HCT116 (cell line): ENCODE data around the gene ACTN4. TPM values are rescaled to one million over a fixed set of nuclear protein-coding genes. Genes with fewer than 3 reads are reported as not detected.

ENCODE experiments used
- ATAC-seq: fragments of 200-7000 bp; cut with Tn5 transposase; 2 replicates; pipeline ENCODE4 v1.9.1; 2020; ENCODE audit warnings: mild to moderate bottlenecking, moderate library complexity
- BruUV-seq: library from RNA; stranded (reverse); fragments of 400-500 nt; replicated peaks from 2 replicates; lab custom pipeline; 2021; lab: Mats Ljungman, UMichigan
- CTCF ChIA-PET: fragments of 300-600 bp; sonication (Branson Sonifier 250); formaldehyde crosslinking; loops from one replicate; lab custom pipeline; 2021; ENCODE audit warnings: antibody characterized with exemption; lab: Charles Lee
- POLR2A ChIA-PET: fragments of 300-600, 350-600 bp; sonication (Branson Sonifier 250); formaldehyde crosslinking; loops from one replicate; lab custom pipeline; 2021; ENCODE audit warnings: antibody characterized with exemption; lab: Charles Lee
- RAD21 ChIA-PET, 2 experiments: fragments of 300-600 bp; sonication (Branson Sonifier 250); formaldehyde crosslinking; loops; one replicate each; lab custom pipeline; 2023; ENCODE audit warnings: low total read pairs in 2 of 2; ENCODE audit not compliant: uncharacterized antibody in 2 of 2, unreplicated experiment in 2 of 2, low non-redundant PET in 1 of 2; lab: Charles Lee
- DNase-seq: peaks from one replicate; pipeline ENCODE4 v3.0.0-alpha.2; 2010; ENCODE audit warnings: low read depth, low spot score
- H2AFZ ChIP-seq: fragments of 200-600 bp; shearing (Covaris generic), sonication (generic); 2 replicates; pipeline ENCODE4 v1.6.1; 2017; ENCODE audit warnings: low read depth, mixed run types, mixed read lengths, antibody characterized with exemption, low read length; ENCODE audit not compliant: poor library complexity, severe bottlenecking
- H3K27ac ChIP-seq: 2 replicates; pipeline ENCODE4 v1.5.1; 2012; ENCODE audit warnings: low read depth, low read length
- H3K27me3 ChIP-seq: fragments of 200-600 bp; sonication (generic); 2 replicates; pipeline ENCODE4 v1.6.1; 2016; ENCODE audit warnings: mixed run types, low read length, mixed read lengths; ENCODE audit not compliant: insufficient read depth
- H3K36me3 ChIP-seq, 2 experiments: fragments of 200-500 bp in 1 of 2; fragments of 200-600 bp in 1 of 2; sonication (Bioruptor generic) in 1 of 2; sonication (generic) in 1 of 2; 2 replicates each; pipeline versions ENCODE4 v1.5.1 to v1.6.1; 2014 to 2016; ENCODE audit warnings: low read length in 2 of 2, inconsistent platforms in 1 of 2, mixed read lengths in 1 of 2, mixed run types in 1 of 2; ENCODE audit not compliant: insufficient read depth in 2 of 2, control insufficient read depth in 1 of 2
- H3K4me1 ChIP-seq, 2 experiments: fragments of 200-600 bp in 1 of 2; sonication (generic) in 1 of 2; 2 replicates each; pipeline versions ENCODE4 v1.5.1 to v1.6.1; 2012 to 2017; ENCODE audit warnings: low read length in 2 of 2, inconsistent platforms in 1 of 2, mild to moderate bottlenecking in 1 of 2, mixed read lengths in 1 of 2, mixed run types in 1 of 2, moderate library complexity in 1 of 2; ENCODE audit not compliant: insufficient read depth in 2 of 2, control insufficient read depth in 1 of 2
- H3K4me2 ChIP-seq: fragments of 200-600 bp; sonication (generic); 2 replicates; pipeline ENCODE4 v1.6.1; 2017; ENCODE audit warnings: mixed run types, low read length, mixed read lengths
- H3K4me3 ChIP-seq, 2 experiments: fragments of 200-600 bp in 1 of 2; sonication (generic) in 1 of 2; replicated peaks in 1 of 2; 2 replicates each; pipeline ENCODE4 v1.5.1; 2011 to 2016; ENCODE audit warnings: low read length in 2 of 2, control low read depth in 1 of 2, low read depth in 1 of 2, mild to moderate bottlenecking in 1 of 2, mixed read lengths in 1 of 2, mixed run types in 1 of 2
- H3K79me2 ChIP-seq: fragments of 200-600 bp; sonication (generic); 2 replicates; pipeline ENCODE4 v1.6.1; 2017; ENCODE audit warnings: mild to moderate bottlenecking, mixed run types, low read length, moderate library complexity, mixed read lengths; ENCODE audit not compliant: insufficient read depth
- H3K9ac ChIP-seq: fragments of 200-600 bp; sonication (generic); 2 replicates; pipeline ENCODE4 v1.6.1; 2016; ENCODE audit warnings: low read length, mixed read lengths
- H3K9me2 ChIP-seq: fragments of 200-600 bp; sonication (generic), shearing (Covaris generic); 2 replicates; pipeline ENCODE4 v1.6.1; 2017; ENCODE audit warnings: mixed run types, mild to moderate bottlenecking, moderate library complexity; ENCODE audit not compliant: insufficient read depth
- H3K9me3 ChIP-seq, 2 experiments: fragments of 200-500 bp in 1 of 2; fragments of 200-600 bp in 1 of 2; sonication (Bioruptor generic) in 1 of 2; sonication (generic) in 1 of 2; 2 replicates each; pipeline ENCODE4 v1.6.1; 2014 to 2017; ENCODE audit warnings: low read length in 2 of 2, mixed read lengths in 2 of 2, inconsistent platforms in 1 of 2, low read depth in 1 of 2, mild to moderate bottlenecking in 1 of 2, mixed run types in 1 of 2, moderate library complexity in 1 of 2; ENCODE audit not compliant: control insufficient read depth in 1 of 2, insufficient read depth in 1 of 2
- H4K20me1 ChIP-seq: fragments of 200-600 bp; sonication (generic), shearing (Covaris generic); 2 replicates; pipeline ENCODE4 v1.6.1; 2017; ENCODE audit warnings: mixed run types, mild to moderate bottlenecking, moderate library complexity; ENCODE audit not compliant: insufficient read depth
- CEBPB ChIP-seq: IDR thresholded peaks from 2 replicates; pipeline ENCODE4 v1.6.1; 2012; ENCODE audit warnings: low read depth
- EZH2 ChIP-seq: fragments of 200-600 bp; sonication (generic); IDR thresholded peaks from 2 replicates; pipeline ENCODE4 v1.6.1; 2017; ENCODE audit warnings: antibody characterized with exemption, mixed run types
- EZH2phosphoT487 ChIP-seq: fragments of 200-600 bp; IDR thresholded peaks from 2 replicates; pipeline ENCODE4 v1.6.1; 2018; ENCODE audit warnings: antibody characterized with exemption, borderline replicate concordance
- FOSL1 ChIP-seq: IDR thresholded peaks from 2 replicates; pipeline ENCODE4 v1.6.1; 2012; ENCODE audit warnings: low read depth
- RAD21 ChIP-seq: IDR thresholded peaks from 2 replicates; pipeline ENCODE4 v1.6.1; 2012; ENCODE audit warnings: low read depth, mild to moderate bottlenecking
- SP1 ChIP-seq: IDR thresholded peaks from 2 replicates; pipeline ENCODE4 v1.6.1; 2012; ENCODE audit warnings: low read depth
- SRF ChIP-seq: IDR thresholded peaks from 2 replicates; pipeline ENCODE4 v1.6.1; 2012; ENCODE audit warnings: low read depth
- YY1 ChIP-seq: IDR thresholded peaks from 2 replicates; pipeline ENCODE4 v1.6.1; 2011; ENCODE audit warnings: low read length, low read depth, moderate library complexity, mild to moderate bottlenecking; ENCODE audit not compliant: insufficient replicate concordance; ENCODE audit errors: extremely low read depth
- intact Hi-C: fragments of 100-400 bp; cut with micrococcal nuclease; formaldehyde crosslinking; loops from 2 replicates; pipeline ENCODE4 v1.10.0; 2022
- total RNA-seq: library from RNA; stranded (reverse); gene quantifications from one replicate; pipeline ENCODE4 v1.2.1, GENCODE V29; 2021; ENCODE audit not compliant: unreplicated experiment
- TF ChIP-seq, protein P1 (sequence below): IDR thresholded peaks from 2 replicates; pipeline ENCODE4 v1.6.1; 2011; ENCODE audit warnings: mild to moderate bottlenecking, low read length, moderate library complexity; ENCODE audit not compliant: insufficient replicate concordance; ENCODE audit errors: extremely low read depth
- TF ChIP-seq, protein P2 (sequence below): IDR thresholded peaks from 2 replicates; pipeline ENCODE4 v1.6.1; 2012
- TF ChIP-seq, protein P3 (sequence below), 3 experiments: fragments of 200-600 bp in 1 of 3; sonication (generic) in 1 of 3; IDR thresholded peaks in 2 of 3; conservative IDR thresholded peaks in 1 of 3; 2 replicates each; pipeline ENCODE4 v1.5.1; 2012 to 2017; ENCODE audit warnings: low read depth in 2 of 3, low read length in 2 of 3, antibody characterized with exemption in 1 of 3, borderline replicate concordance in 1 of 3, control low read depth in 1 of 3, mild to moderate bottlenecking in 1 of 3, mixed read lengths in 1 of 3, mixed run types in 1 of 3, moderate library complexity in 1 of 3; ENCODE audit not compliant: insufficient read depth in 1 of 3

Gene ACTN4
- total RNA-seq, 1 experiment from 2014 or later = 651 TPM

DNA sequence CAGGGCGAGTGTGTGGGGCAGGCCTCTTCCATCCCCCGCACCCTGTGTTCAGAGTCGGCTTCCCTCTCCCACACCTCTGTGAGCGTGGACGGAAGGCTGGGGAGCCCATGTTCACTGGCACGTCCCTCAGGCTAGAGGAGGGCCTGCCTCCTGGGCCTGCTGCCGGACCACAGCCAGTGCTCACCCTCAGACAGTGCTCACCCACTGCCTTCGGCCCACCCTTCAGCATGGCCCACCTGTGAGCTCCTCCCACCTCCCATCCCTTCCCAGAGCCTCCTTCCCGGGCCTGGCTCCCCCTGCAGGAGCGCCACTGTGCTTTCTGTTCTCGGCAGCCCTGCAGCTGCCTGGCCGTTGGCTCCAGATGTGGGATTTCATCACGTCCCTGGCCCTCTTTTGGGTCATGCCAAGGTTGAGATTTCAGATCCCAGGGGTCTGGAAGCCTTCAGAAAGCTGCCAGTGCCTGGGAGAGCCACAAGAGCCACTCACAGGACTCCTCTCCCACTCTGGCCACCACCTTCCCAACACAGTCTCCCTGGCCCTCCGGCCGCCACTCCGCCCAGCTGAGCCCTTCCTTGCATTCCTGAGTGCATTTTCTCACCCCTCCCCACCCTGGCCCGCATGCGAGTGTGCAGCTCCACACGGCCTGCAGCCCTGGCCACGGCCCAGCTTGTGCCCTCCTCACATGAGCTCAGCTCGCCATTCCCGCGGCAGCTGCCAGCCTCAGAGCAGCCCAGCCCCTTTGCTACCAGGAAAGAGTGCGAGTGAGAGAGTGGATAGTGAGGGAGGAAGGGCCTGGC, 71.5 kb downstream of the ACTN4 start:
- DNase-seq (no peak), ATAC-seq (peak; percentile 51)
- Histone ChIP-seq H3K9me2 (no peaks in the 10 kb centered on the region), H3K4me2 (no peak overlapping the region), H3K9me3 (no peaks in the 10 kb centered on the region), H4K20me1 (no peaks in the 10 kb centered on the region), H3K4me1 (no peaks in the 10 kb centered on the region; a peak in 1 of 4 replicates), H3K4me3 (no peak overlapping the region), H3K27me3 (no peaks in the 10 kb centered on the region), H2AFZ (no peak overlapping the region), H3K79me2 (peaks cover 23% of the 10 kb centered on the region; the same call in 1 of the 2 replicates), H3K36me3 (peaks cover 25 to 82% of the 10 kb centered on the region in 2 experiments), H3K9ac (no peak overlapping the region), H3K27ac (peak overlapping the region; percentile 4; the same call in 1 of the 2 replicates)
- ChIA-PET POLR2A (no interaction called here), RAD21 (no interaction called here), CTCF (interaction anchor here (1.4 to 1.7 kb wide), 2 partner anchors 82 to 316 kb away, joined by 3 to 4 read pairs; partner anchors contain the start of gene FAM98C)
- BruUV-seq = no TSS peak
- intact Hi-C loops = no loop called here
- TF ChIP-seq EZH2 (no peak), CEBPB (no peak), YY1 (no peak), EZH2phosphoT487 (no peak), FOSL1 (no peak), SRF (no peak), RAD21 (peak; percentile 23; the same call in 1 of the 2 replicates), SP1 (no peak)
- TF ChIP-seq, protein P1, sequence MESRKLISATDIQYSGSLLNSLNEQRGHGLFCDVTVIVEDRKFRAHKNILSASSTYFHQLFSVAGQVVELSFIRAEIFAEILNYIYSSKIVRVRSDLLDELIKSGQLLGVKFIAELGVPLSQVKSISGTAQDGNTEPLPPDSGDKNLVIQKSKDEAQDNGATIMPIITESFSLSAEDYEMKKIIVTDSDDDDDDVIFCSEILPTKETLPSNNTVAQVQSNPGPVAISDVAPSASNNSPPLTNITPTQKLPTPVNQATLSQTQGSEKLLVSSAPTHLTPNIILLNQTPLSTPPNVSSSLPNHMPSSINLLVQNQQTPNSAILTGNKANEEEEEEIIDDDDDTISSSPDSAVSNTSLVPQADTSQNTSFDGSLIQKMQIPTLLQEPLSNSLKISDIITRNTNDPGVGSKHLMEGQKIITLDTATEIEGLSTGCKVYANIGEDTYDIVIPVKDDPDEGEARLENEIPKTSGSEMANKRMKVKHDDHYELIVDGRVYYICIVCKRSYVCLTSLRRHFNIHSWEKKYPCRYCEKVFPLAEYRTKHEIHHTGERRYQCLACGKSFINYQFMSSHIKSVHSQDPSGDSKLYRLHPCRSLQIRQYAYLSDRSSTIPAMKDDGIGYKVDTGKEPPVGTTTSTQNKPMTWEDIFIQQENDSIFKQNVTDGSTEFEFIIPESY = no peak
- TF ChIP-seq, protein P2, sequence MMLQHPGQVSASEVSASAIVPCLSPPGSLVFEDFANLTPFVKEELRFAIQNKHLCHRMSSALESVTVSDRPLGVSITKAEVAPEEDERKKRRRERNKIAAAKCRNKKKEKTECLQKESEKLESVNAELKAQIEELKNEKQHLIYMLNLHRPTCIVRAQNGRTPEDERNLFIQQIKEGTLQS = no peak
- TF ChIP-seq, protein P3, sequence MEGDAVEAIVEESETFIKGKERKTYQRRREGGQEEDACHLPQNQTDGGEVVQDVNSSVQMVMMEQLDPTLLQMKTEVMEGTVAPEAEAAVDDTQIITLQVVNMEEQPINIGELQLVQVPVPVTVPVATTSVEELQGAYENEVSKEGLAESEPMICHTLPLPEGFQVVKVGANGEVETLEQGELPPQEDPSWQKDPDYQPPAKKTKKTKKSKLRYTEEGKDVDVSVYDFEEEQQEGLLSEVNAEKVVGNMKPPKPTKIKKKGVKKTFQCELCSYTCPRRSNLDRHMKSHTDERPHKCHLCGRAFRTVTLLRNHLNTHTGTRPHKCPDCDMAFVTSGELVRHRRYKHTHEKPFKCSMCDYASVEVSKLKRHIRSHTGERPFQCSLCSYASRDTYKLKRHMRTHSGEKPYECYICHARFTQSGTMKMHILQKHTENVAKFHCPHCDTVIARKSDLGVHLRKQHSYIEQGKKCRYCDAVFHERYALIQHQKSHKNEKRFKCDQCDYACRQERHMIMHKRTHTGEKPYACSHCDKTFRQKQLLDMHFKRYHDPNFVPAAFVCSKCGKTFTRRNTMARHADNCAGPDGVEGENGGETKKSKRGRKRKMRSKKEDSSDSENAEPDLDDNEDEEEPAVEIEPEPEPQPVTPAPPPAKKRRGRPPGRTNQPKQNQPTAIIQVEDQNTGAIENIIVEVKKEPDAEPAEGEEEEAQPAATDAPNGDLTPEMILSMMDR (IDR thresholded peaks at IDR 0.05 in 2 of 3, conservative IDR thresholded peaks at IDR 0.05 in 1 of 3; ENCODE audit: borderline replicate concordance in 1 of 3, insufficient read depth in 1 of 3, low read depth in 2 of 3, low read length in 2 of 3) = peak in 2 of 3 experiments; percentile 29 to 37; a peak in 4 of 6 replicates
